Mesothelial cell of epicardium (in vitro differentiated cells): ENCODE measurements around the gene WSB1. TPM values are rescaled to one million over a fixed set of nuclear protein-coding genes. Genes with fewer than 3 reads are reported as not detected.

Source experiments
- DNase-seq, 2 experiments: peaks; one replicate each; pipeline ENCODE4 v3.0.0; 2021; ENCODE audit warnings: low spot score in 2 of 2; ENCODE audit not compliant: unreplicated experiment in 2 of 2
- H3K27ac Mint-ChIP-seq: 2 replicates; pipeline ENCODE4 v1.8.0; 2021; ENCODE audit warnings: mixed read lengths
- H3K27me3 Mint-ChIP-seq: 2 replicates; pipeline ENCODE4 v1.8.0; 2021; ENCODE audit warnings: low read depth, mixed read lengths
- H3K36me3 Mint-ChIP-seq: 2 replicates; pipeline ENCODE4 v1.8.0; 2021; ENCODE audit warnings: mixed read lengths
- H3K4me1 Mint-ChIP-seq: 2 replicates; pipeline ENCODE4 v1.8.0; 2021; ENCODE audit warnings: mixed read lengths
- H3K4me3 Mint-ChIP-seq: 2 replicates; pipeline ENCODE4 v1.8.0; 2021; ENCODE audit warnings: mild to moderate bottlenecking, moderate library complexity, mixed read lengths
- H3K9me3 Mint-ChIP-seq: 2 replicates; pipeline ENCODE4 v1.8.0; 2021; ENCODE audit warnings: mixed read lengths
- microRNA-seq: library from miRNA; unstranded; fragments of <30 nt; microRNA quantifications from one replicate; pipeline ENCODE4 v1.2.0, GENCODE V29; 2021; ENCODE audit warnings: inconsistent platforms, mixed read lengths
- total RNA-seq: library from RNA; stranded (reverse); gene quantifications from 3 replicates; pipeline ENCODE4 v1.2.1, GENCODE V29; 2021
- TF ChIP-seq, protein P1 (sequence below): fragments of 200-600 bp; sonication (generic); IDR thresholded peaks from one replicate; pipeline ENCODE4 v1.5.0; 2021; ENCODE audit warnings: antibody characterized with exemption; ENCODE audit not compliant: unreplicated experiment

Gene WSB1
- total RNA-seq, 1 donor from 2014 or later = 806 TPM

DNA sequence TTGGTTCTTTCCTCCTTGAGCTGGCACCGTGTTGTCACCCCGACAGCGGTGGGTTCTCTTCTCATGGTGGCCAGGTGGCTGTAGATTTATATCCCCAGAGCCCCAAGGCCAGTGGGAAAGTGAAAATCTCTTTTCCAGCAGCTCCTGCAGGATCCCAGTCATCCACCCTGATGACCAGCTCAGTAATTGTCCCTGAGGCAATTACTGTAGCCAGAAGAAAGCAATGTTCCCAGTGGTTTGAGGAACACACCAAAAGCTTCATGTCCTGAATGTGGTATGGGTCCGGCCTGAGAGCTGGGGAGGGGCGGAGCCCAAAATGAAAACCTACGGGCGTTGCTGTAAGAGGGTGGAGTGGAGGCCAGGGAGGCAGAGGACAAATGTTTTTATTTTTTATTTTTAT, 69.0 kb downstream of the WSB1 start:
- Mint-ChIP-seq H3K36me3 (no peaks in the 10 kb centered on the region), H3K27me3 (no peaks in the 10 kb centered on the region), H3K4me1 (peaks cover 18% of the 10 kb centered on the region), H3K9me3 (no peaks in the 10 kb centered on the region), H3K27ac (no peak overlapping the region), H3K4me3 (no peak overlapping the region)
- TF ChIP-seq, protein P1, sequence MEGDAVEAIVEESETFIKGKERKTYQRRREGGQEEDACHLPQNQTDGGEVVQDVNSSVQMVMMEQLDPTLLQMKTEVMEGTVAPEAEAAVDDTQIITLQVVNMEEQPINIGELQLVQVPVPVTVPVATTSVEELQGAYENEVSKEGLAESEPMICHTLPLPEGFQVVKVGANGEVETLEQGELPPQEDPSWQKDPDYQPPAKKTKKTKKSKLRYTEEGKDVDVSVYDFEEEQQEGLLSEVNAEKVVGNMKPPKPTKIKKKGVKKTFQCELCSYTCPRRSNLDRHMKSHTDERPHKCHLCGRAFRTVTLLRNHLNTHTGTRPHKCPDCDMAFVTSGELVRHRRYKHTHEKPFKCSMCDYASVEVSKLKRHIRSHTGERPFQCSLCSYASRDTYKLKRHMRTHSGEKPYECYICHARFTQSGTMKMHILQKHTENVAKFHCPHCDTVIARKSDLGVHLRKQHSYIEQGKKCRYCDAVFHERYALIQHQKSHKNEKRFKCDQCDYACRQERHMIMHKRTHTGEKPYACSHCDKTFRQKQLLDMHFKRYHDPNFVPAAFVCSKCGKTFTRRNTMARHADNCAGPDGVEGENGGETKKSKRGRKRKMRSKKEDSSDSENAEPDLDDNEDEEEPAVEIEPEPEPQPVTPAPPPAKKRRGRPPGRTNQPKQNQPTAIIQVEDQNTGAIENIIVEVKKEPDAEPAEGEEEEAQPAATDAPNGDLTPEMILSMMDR = no peak
- DNase-seq = no peak

GRCh38 chr17:27363326-27363725, 69.4 kb downstream of the WSB1 start:
- DNase-seq = no peak
- H3K4me3 Mint-ChIP-seq = no peak overlapping the region
- no peaks in the 10 kb centered on the region for H3K27me3 Mint-ChIP-seq
- no peaks in the 10 kb centered on the region for H3K9me3 Mint-ChIP-seq
- no peaks in the 10 kb centered on the region for H3K36me3 Mint-ChIP-seq
- peaks cover 20% of the 10 kb centered on the region for H3K4me1 Mint-ChIP-seq
- no peak overlapping the region for H3K27ac Mint-ChIP-seq
- TF ChIP-seq, protein P1 = no peak

Small RNA genes lying within 50 kb of the gene (microRNA-seq; reads per million reads assigned to microRNA genes)
- not detected for gene MIR4522

Other genes with a start within 250 kb of the WSB1 start
- gene KSR1, start 162.3 kb downstream of the WSB1 start, total RNA-seq = 64.0 to 69.4 TPM (median 64.5 TPM) in 3 replicates